ENCODE results near the gene SLC1A7.

Gene SLC1A7

DNA sequence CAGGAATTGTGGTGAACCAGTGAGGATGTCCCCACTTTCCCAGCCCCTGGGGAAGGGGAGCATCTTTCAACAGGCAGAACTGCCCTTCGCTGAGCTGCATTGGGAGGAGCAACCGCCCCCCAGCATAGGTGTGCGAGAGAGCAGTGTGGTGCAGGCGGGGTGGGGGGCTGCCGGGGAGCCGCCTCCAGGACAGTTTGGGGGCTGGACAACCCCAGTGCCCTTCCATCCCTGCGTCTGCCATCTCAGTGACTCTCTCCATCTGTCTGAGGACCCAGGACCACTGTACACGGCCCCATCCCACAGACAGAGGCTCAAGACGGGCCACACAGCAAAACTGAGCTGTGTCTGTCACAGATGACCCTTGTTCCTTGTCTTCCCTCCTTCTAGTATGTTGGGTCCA lies 66.3 kb downstream of the SLC1A7 start:
- H3K4me3 ChIP-seq (ENCODE audit: low read length) = no peak overlapping the region
- no peak for TF ChIP-seq CTCF (conservative IDR thresholded peaks at IDR 0.05; ENCODE audit: low read length)
- DNase-seq (ENCODE audit: low read depth) = no peak

DNA sequence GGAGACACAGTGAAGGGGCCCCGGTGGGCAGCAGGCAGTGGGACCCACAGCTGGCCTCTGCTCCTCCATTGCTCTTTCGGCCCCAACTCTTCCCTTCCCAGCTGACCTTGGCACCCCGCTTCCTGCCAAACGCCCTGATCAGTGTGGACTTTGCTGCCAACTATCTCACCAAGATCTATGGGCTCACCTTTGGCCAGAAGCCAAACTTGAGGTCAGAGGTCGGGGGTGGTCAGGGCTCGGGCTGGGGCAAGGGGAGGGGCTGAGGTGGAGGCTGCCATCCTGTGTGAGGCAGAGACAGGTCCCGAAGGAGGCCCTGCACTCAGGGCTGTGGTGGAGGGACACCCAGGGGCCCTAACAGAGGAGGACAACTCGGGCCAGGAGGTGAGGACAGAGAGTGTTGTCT lies 66.7 kb downstream of the SLC1A7 start:
- H3K4me3 ChIP-seq (ENCODE audit: low read length) = no peak overlapping the region
- DNase-seq (ENCODE audit: low read depth) = no peak
- TF ChIP-seq CTCF (conservative IDR thresholded peaks at IDR 0.05; ENCODE audit: low read length) = no peak

DNA sequence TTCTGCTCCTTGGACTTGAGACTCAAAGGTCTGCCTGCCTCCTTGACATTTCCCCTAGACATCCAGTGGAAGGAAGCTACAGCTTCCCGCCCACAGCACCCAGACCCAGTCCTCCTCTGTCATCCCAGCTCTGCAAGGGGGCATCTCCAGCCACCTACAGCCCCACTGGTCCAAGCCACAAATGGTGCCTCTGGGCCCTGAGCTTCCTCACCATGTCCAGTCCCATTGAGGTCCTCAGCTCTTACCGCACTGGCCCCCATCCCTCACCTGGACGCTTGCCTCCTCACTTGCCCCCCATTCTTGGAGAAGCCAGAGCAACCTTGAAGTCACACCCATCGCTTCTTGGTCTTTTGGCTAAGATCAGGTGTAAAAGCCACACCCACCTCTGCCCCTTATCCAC lies 67.2 kb downstream of the SLC1A7 start:
- H3K4me3 ChIP-seq (ENCODE audit: low read length) = no peak overlapping the region
- no peak for DNase-seq (ENCODE audit: low read depth)
- no peak for TF ChIP-seq CTCF (conservative IDR thresholded peaks at IDR 0.05; ENCODE audit: low read length)

GRCh38 chr1:53074313-53075154 lies 67.9 kb downstream of the SLC1A7 start:
- DNase-seq (ENCODE audit: low read depth) = no peak
- TF ChIP-seq CTCF (conservative IDR thresholded peaks at IDR 0.05; ENCODE audit: low read length) = no peak
- no peak overlapping the region for H3K4me3 ChIP-seq (ENCODE audit: low read length)

GRCh38 chr1:53073868-53074311 lies 68.5 kb downstream of the SLC1A7 start:
- no peak overlapping the region for H3K4me3 ChIP-seq (ENCODE audit: low read length)
- no peak for DNase-seq (ENCODE audit: low read depth)
- no peak for TF ChIP-seq CTCF (conservative IDR thresholded peaks at IDR 0.05; ENCODE audit: low read length)

- no peak for TF ChIP-seq CTCF (conservative IDR thresholded peaks at IDR 0.05; ENCODE audit: low read length)
- DNase-seq (ENCODE audit: low read depth) = no peak
- H3K4me3 ChIP-seq (ENCODE audit: low read length) = no peak overlapping the region
Measured at GRCh38 chr1:53073287-53073686, 69.2 kb downstream of the SLC1A7 start.

DNA sequence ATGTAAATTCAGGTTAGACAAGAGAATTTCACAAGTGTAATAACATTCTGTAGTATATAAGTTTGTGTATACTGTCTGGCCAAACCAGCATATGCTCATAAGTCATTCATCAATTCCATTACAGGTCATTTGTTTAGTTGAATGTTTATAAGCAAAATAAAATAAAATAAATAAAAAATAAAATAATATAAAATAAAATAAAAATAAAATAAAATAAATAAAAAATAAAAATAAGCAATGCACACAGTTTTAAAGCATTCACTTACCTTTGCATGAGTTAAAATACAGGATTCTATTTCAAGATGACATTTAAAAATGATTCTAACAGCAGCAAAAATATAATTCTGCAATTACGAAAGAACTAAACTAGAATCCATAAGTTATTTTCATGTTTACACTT lies 70.5 kb downstream of the SLC1A7 start:
- DNase-seq (ENCODE audit: low read depth) = no peak
- no peak for TF ChIP-seq CTCF (conservative IDR thresholded peaks at IDR 0.05; ENCODE audit: low read length)
- no peak overlapping the region for H3K4me3 ChIP-seq (ENCODE audit: low read length)
